Measurements from ENCODE around the gene TTC7B.

The TTC7B gene

GRCh38 chr14:90508536-90509254, 307.5 kb downstream of the TTC7B start:
- H3K9me3 ChIP-seq (ENCODE audit: insufficient read depth, low read length, severe bottlenecking): no peaks in the 10 kb centered on the region
- H3K4me1 ChIP-seq (ENCODE audit: insufficient read depth, low read length): no peaks in the 10 kb centered on the region
- peaks cover 9% of the 10 kb centered on the region for H3K27me3 ChIP-seq (ENCODE audit: insufficient read depth, low read length, poor library complexity)
- ATAC-seq (ENCODE audit: insufficient read depth, low read depth) (no peak), DNase-seq (no peak)
- no peak overlapping the region for H3K27ac ChIP-seq (ENCODE audit: low read length)
- TF ChIP-seq CTCF (IDR thresholded peaks at IDR 0.05; ENCODE audit: borderline replicate concordance, extremely low read depth, low read length, poor library complexity, severe bottlenecking): no peak
- TF ChIP-seq EZH2 (IDR thresholded peaks at IDR 0.05; ENCODE audit: borderline replicate concordance, low read depth, low read length, severe bottlenecking): no peak
- no peaks in the 10 kb centered on the region for H3K79me2 ChIP-seq (ENCODE audit: insufficient read depth, low read length)
- H3K9ac ChIP-seq (ENCODE audit: low read depth, low read length): no peak overlapping the region
- no peaks in the 10 kb centered on the region for H4K20me1 ChIP-seq (ENCODE audit: insufficient read depth, low read length)
- no peak overlapping the region for H3K4me2 ChIP-seq (ENCODE audit: insufficient read depth, low read length)
- H2AFZ ChIP-seq (ENCODE audit: low read depth, low read length): no peak overlapping the region
- H3K36me3 ChIP-seq (ENCODE audit: insufficient read depth, low read length): no peaks in the 10 kb centered on the region
- H3K4me3 ChIP-seq (ENCODE audit: low read depth in 1 of 2, low read length in 2 of 2): no peak overlapping the region

- Histone ChIP-seq H4K20me1 (ENCODE audit: insufficient read depth, low read length) (no peaks in the 10 kb centered on the region), H3K36me3 (ENCODE audit: insufficient read depth, low read length) (no peaks in the 10 kb centered on the region), H3K4me3 (ENCODE audit: low read depth in 1 of 2, low read length in 2 of 2) (no peak overlapping the region), H3K4me2 (ENCODE audit: insufficient read depth, low read length) (no peak overlapping the region), H3K9ac (ENCODE audit: low read depth, low read length) (no peak overlapping the region), H3K79me2 (ENCODE audit: insufficient read depth, low read length) (no peaks in the 10 kb centered on the region), H3K4me1 (ENCODE audit: insufficient read depth, low read length) (no peaks in the 10 kb centered on the region), H3K27ac (ENCODE audit: low read length) (no peak overlapping the region), H3K27me3 (ENCODE audit: insufficient read depth, low read length, poor library complexity) (peaks cover 9% of the 10 kb centered on the region), H3K9me3 (ENCODE audit: insufficient read depth, low read length, severe bottlenecking) (no peaks in the 10 kb centered on the region), H2AFZ (ENCODE audit: low read depth, low read length) (no peak overlapping the region)
- DNase-seq (no peak), ATAC-seq (ENCODE audit: insufficient read depth, low read depth) (no peak)
- TF ChIP-seq CTCF (IDR thresholded peaks at IDR 0.05; ENCODE audit: borderline replicate concordance, extremely low read depth, low read length, poor library complexity, severe bottlenecking): no peak
- TF ChIP-seq EZH2 (IDR thresholded peaks at IDR 0.05; ENCODE audit: borderline replicate concordance, low read depth, low read length, severe bottlenecking): no peak
Measured at GRCh38 chr14:90508036-90508435, 308.2 kb downstream of the TTC7B start.

GRCh38 chr14:90507428-90507827, 308.8 kb downstream of the TTC7B start:
- H3K9me3 ChIP-seq (ENCODE audit: insufficient read depth, low read length, severe bottlenecking): no peaks in the 10 kb centered on the region
- H3K36me3 ChIP-seq (ENCODE audit: insufficient read depth, low read length): no peaks in the 10 kb centered on the region
- H4K20me1 ChIP-seq (ENCODE audit: insufficient read depth, low read length): no peaks in the 10 kb centered on the region
- H3K79me2 ChIP-seq (ENCODE audit: insufficient read depth, low read length): no peaks in the 10 kb centered on the region
- H3K27me3 ChIP-seq (ENCODE audit: insufficient read depth, low read length, poor library complexity): peaks cover 9% of the 10 kb centered on the region
- DNase-seq (no peak), ATAC-seq (ENCODE audit: insufficient read depth, low read depth) (no peak)
- no peak overlapping the region for H3K27ac ChIP-seq (ENCODE audit: low read length)
- no peak overlapping the region for H3K4me3 ChIP-seq (ENCODE audit: low read depth in 1 of 2, low read length in 2 of 2)
- no peak overlapping the region for H2AFZ ChIP-seq (ENCODE audit: low read depth, low read length)
- TF ChIP-seq CTCF (IDR thresholded peaks at IDR 0.05; ENCODE audit: borderline replicate concordance, extremely low read depth, low read length, poor library complexity, severe bottlenecking) (no peak), EZH2 (IDR thresholded peaks at IDR 0.05; ENCODE audit: borderline replicate concordance, low read depth, low read length, severe bottlenecking) (no peak)
- no peak overlapping the region for H3K4me2 ChIP-seq (ENCODE audit: insufficient read depth, low read length)
- no peaks in the 10 kb centered on the region for H3K4me1 ChIP-seq (ENCODE audit: insufficient read depth, low read length)
- no peak overlapping the region for H3K9ac ChIP-seq (ENCODE audit: low read depth, low read length)
